HG03066 (cell line): ENCODE results near the gene EXD3.
"Not testable (repeated sequence)": the region's sequence is repeated elsewhere in the genome, so short reads cannot be mapped to it uniquely, and the experiment has no call there.

ENCODE experiments used
- ATAC-seq: cut with Tn5 transposase; IDR thresholded peaks from one replicate; pipeline ENCODE4 v1.9.1; 2021; ENCODE audit warnings: low read depth; ENCODE audit not compliant: unreplicated experiment

Gene EXD3

DNA sequence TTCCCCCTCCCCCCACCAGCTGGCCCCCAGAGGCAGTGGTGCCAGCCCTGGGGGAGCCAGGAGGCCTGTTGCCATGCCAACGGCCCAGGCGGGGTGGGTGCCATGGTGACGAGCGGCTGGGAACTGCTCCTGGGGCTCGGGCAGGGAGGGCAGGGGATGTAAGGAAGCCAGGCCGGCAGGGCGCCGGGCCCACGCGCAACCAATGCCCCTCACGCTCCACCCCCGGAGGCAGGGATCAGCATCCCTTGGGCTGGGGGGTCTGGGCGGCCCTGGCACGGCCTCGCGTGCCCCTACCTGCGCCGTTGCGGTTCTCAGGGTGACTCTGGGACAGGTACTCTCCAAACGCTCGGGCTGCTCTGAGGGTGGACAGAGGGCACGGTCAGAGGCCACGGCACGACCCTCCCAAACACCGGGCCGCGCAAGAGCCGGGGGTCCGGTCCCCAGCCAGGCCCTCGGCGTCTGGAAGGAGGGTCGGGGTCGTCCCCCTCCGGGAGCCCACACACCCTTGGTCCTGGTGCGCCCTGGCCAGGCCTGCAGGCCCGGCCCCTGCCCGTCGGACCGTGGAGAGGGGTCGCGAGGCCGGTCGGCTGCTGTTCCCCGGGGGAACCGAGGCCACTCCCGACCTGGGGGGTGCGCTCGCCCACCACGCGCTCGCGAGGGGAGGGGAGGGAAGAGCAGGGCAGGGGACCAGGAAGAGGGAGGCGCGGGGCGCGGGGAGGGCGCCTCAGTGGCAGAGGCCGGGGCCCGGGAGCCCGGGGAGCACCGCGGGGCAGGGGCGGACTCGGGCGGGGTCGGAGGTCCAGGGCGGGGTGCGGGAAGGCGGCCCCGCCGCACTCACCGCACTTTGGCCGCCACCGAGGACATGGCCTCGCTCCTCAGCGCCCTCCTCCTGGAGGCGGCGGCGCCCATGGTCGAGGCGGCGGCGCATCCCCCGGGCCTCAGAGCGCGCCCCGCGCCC, 35.5 kb upstream of the EXD3 start:
- no peak for ATAC-seq

- ATAC-seq: no peak
These were observed 34.6 kb upstream of the EXD3 start for GRCh38 chr9:137457406-137458193.

- ATAC-seq: no peak
These were observed 34.0 kb upstream of the EXD3 start for GRCh38 chr9:137456864-137457405.

- ATAC-seq: no peak
These were observed 33.3 kb upstream of the EXD3 start for GRCh38 chr9:137456061-137456863.

DNA sequence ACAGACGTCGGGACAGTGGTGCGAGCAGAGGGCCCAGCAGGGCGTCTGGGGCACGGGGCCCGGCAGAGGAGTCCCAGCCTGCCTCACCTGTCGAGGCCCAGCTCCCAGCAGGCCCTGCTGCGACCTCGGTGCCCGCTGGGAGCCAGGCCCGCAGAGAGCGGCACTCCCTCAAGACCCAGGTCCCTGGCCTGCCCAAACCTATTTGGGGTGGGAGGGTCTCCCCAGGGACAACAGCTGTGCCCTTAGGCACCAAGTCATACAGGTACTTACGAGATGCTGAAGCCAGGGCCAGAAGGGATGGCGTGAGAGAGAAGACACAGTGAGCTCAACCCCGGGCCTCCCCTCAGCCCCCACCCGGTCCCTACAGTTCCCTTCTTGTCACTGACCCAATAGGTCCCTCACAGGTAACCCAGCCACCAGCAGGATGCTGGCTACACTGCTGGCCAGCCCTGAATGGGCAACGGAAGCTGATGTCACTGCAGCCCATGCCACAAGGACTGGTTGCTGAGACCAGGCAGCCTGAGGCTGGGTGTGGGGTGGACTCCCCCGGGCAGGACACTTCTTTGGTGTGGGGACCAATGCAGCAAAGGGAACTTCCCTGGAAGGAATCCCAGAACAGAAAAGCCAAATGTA, 32.5 kb upstream of the EXD3 start:
- no peak for ATAC-seq

GRCh38 chr9:137454597-137455358, 31.8 kb upstream of the EXD3 start:
- ATAC-seq: no peak

DNA sequence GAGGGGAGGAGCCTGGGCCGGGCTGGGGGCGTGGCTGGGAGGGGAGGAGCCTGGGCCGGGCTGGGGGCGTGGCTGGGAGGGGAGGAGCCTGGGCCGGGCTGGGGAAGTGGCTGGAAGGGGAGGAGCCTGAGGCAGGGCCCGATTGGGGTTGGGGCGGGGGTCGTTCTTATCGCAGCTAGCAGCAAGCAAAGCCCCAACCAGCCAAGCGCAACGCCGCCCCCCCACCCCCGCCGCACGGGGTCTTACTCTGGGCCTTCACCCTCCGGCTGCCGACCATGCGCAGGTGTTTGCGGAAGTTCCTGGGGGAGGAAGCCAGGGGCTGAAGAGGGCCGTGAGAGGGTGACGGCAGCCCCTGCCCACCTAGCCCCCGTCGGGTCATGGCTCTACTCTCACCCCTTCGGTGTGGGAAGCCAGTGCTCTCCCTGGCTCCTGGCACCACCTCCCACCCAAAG, 31.2 kb upstream of the EXD3 start:
- ATAC-seq: no peak

DNA sequence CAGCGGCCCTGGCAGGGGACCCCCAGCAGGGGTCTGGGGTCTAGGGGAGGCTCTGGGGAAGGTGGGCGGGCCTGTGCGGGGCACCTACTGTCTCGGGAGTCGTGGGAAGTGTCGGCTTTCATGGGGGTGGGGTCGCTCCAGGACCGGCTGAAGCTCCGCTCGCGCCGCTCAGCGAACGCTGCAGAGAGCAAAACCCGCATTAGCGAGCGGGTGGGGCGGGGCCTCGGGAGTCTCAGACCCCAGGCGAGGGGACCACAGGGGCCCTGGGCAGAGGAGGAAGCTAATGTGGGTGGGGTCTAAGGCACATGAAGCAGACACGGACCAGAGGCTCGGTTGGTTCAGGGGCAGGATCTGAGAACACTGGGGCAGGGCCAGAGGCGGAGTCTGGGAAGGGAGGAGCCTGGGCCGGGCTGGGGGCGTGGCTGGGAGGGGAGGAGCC, 30.7 kb upstream of the EXD3 start:
- no peak for ATAC-seq

GRCh38 chr9:137452761-137453642, 30.0 kb upstream of the EXD3 start:
- no peak for ATAC-seq

GRCh38 chr9:137452006-137452760, 29.2 kb upstream of the EXD3 start:
- no peak for ATAC-seq

DNA sequence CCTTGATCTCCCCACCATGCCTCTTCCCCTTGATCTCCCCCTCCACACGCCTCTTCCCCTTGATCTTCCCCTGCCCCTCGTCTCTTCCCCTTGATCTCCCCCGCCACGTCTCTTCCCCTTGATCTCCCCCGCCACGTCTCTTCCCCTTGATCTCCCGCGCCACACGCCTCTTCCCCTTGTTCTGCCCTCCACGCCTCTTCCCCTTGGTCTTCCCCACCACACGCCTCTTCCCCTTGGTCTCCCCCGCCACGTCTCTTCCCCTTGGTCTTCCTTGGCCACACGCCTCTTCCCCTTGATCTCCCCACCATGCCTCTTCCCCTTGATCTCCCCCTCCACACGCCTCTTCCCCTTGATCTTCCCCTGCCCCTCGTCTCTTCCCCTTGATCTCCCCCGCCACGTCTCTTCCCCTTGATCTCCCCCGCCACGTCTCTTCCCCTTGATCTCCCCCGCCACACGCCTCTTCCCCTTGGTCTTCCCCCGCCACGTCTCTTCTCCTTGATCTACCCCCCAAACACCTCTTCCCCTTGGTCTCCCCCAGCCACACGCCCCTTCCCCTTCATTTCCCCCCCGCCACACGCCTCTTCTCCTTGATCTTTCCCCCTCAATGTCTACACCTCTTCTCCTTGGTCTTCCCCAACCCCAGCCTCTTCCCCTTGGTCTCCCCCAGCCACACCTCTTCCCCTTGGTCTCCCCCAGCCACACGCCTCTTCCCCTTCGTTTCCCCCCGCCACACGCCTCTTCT, 28.5 kb upstream of the EXD3 start:
- not testable (repeated sequence) for ATAC-seq

- not testable (repeated sequence) for ATAC-seq
These were observed 27.7 kb upstream of the EXD3 start for GRCh38 chr9:137450539-137451222.

DNA sequence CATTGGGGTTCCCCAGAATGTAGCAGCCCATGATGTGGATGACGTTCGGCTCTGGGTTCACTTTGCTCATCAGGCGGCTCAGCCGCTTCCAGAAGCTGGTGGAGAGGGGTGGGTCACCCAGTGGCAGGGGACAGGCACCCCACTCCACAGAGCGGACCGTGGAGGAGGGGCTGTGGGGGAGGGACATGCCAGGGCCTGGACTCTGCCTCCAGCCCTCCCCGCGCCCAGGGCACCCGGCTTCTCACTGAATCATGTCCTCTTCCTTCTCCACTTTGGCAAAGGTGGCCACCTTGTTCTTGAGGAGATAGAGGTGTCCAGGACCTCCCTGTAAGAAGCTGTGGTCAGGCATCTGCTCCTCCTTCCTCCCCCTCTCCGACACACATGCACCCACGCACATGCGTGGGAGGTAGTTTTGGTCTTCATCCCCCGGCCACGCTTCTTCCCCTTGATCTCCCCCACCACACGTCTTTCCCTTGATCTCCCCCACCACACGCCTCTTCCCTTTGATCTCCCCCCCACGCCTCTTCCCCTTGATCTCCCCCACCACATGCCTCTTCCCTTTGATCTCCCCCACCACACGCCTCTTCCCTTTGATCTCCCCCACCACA, 27.1 kb upstream of the EXD3 start:
- ATAC-seq: no peak

GRCh38 chr9:137449081-137449844, 26.3 kb upstream of the EXD3 start:
- ATAC-seq: no peak

DNA sequence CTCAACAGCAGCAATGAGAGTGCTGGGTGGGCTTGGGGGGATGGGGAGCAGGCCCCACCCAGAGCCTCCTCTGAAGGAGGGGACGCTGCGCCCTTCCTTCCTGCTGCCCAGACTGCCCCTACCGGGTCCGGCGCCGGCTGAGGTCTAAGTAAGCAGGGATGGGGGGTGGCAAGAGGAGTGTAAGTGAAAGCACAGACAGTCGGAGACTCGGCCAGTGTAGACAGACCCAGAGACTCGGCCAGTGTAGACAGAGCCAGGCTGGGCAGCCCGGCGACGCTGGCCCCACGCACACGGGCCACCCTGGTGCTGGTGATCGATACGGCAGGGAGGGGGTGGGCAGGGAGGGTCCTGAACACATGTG, 25.6 kb upstream of the EXD3 start:
- ATAC-seq: no peak
